Progenitor cell of endocrine pancreas (in vitro differentiated cells): ENCODE measurements around the gene RBM26. TPM values are rescaled to one million over a fixed set of nuclear protein-coding genes. Genes with fewer than 3 reads are reported as not detected.

ENCODE experiments used
- DNase-seq: peaks from one replicate; pipeline ENCODE4 v3.0.0; 2021; ENCODE audit warnings: low spot score; ENCODE audit not compliant: unreplicated experiment
- H3K27ac Mint-ChIP-seq: 2 replicates; pipeline ENCODE4 v1.8.0; 2021; ENCODE audit warnings: mild to moderate bottlenecking, moderate library complexity, mixed read lengths
- H3K27me3 Mint-ChIP-seq: 2 replicates; pipeline ENCODE4 v1.8.0; 2021; ENCODE audit warnings: mixed read lengths
- H3K36me3 Mint-ChIP-seq: 2 replicates; pipeline ENCODE4 v1.8.0; 2022; ENCODE audit warnings: mixed read lengths; ENCODE audit not compliant: insufficient read depth
- H3K4me1 Mint-ChIP-seq: 2 replicates; pipeline ENCODE4 v1.8.0; 2021; ENCODE audit warnings: low read depth, mixed read lengths
- H3K4me3 Mint-ChIP-seq: 2 replicates; pipeline ENCODE4 v1.8.0; 2021; ENCODE audit warnings: low read depth, mild to moderate bottlenecking, moderate library complexity, mixed read lengths
- H3K9me3 Mint-ChIP-seq: 2 replicates; pipeline ENCODE4 v1.8.0; 2021; ENCODE audit warnings: low read depth, mixed read lengths
- total RNA-seq: library from RNA; stranded (reverse); gene quantifications from 2 replicates; pipeline ENCODE4 v1.2.1, GENCODE V29; 2021
- TF ChIP-seq, protein P1 (sequence below): fragments of 200-600 bp; sonication (generic); IDR thresholded peaks from one replicate; pipeline ENCODE4 v1.5.0; 2021; ENCODE audit warnings: antibody characterized with exemption, mild to moderate bottlenecking; ENCODE audit not compliant: unreplicated experiment

RBM26 gene
- total RNA-seq, 1 donor from 2014 or later: 81.2 TPM

DNA sequence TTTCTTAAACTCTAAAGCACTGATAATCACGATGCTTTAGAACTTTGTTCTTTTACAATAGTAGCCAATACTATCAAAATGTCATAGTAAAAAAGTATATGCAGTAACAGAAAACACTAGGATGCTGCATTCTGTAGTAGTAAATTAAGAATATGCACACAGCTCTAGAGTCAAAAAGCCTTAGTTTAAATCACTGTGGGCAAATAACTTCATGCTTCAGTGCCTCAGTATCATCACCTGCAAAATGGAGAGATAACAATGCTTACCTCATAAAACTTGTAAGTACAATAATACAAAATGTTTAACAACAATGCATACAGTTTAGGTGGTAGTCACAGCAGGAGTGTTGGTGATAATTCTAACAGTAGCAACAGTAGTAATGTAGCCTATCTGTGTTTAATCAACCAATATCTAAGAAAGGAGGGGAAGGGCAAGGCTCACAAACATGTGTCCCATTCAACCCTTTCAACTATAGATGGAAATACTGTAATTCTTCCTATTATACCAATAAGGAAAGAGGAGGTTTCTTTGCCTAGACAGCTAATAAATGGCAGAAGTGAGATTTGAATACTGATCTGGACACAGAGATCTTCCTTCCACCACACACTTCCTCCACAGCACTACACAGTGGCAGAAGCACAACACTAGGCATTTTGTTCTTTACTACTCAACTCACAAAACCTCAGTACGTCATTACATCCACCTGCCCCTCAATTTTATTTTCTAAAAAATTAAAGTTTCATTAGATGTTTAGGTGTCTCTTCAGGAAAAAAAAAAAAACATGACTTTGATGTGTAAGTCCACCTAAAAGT is 4.6 kb downstream of the RBM26 start:
- TF ChIP-seq, protein P1, sequence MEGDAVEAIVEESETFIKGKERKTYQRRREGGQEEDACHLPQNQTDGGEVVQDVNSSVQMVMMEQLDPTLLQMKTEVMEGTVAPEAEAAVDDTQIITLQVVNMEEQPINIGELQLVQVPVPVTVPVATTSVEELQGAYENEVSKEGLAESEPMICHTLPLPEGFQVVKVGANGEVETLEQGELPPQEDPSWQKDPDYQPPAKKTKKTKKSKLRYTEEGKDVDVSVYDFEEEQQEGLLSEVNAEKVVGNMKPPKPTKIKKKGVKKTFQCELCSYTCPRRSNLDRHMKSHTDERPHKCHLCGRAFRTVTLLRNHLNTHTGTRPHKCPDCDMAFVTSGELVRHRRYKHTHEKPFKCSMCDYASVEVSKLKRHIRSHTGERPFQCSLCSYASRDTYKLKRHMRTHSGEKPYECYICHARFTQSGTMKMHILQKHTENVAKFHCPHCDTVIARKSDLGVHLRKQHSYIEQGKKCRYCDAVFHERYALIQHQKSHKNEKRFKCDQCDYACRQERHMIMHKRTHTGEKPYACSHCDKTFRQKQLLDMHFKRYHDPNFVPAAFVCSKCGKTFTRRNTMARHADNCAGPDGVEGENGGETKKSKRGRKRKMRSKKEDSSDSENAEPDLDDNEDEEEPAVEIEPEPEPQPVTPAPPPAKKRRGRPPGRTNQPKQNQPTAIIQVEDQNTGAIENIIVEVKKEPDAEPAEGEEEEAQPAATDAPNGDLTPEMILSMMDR: no peak
- H3K9me3 Mint-ChIP-seq: no peaks in the 10 kb centered on the region

DNA sequence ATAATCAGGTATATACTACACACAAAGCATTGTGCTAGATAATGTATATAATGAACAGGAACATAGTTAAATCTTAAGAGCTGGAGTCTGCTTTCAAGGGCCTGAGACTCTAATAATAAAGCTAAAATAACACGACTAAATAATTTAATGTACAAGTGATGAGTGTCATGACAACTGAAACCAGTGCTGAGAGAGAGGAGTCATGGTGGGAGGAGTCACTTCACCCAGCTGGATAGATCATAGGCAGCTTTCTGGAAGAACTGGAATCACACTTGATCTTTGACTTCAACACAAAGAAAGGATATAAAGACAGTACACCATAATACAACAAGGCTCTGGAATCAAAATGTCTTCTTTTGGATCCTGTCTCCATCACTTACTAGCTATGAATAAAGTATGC is 7.1 kb downstream of the RBM26 start:
- no peak for DNase-seq
- TF ChIP-seq, protein P1: no peak
- peaks cover 37% of the 10 kb centered on the region for H3K36me3 Mint-ChIP-seq
- H3K9me3 Mint-ChIP-seq: peaks cover 10% of the 10 kb centered on the region
- peaks cover 32% of the 10 kb centered on the region for H3K4me1 Mint-ChIP-seq
- H3K27ac Mint-ChIP-seq: peak overlapping the region; percentile 29
- no peak overlapping the region for H3K4me3 Mint-ChIP-seq
- no peaks in the 10 kb centered on the region for H3K27me3 Mint-ChIP-seq

More for the DNA sequence above, 4.6 kb downstream of the RBM26 start:
- H3K4me3 Mint-ChIP-seq: no peak overlapping the region
- no peak for DNase-seq
- H3K27ac Mint-ChIP-seq: peak overlapping the region; percentile 6
- H3K4me1 Mint-ChIP-seq: peaks cover 28% of the 10 kb centered on the region
- peaks cover 22% of the 10 kb centered on the region for H3K36me3 Mint-ChIP-seq
- H3K27me3 Mint-ChIP-seq: no peaks in the 10 kb centered on the region

DNA sequence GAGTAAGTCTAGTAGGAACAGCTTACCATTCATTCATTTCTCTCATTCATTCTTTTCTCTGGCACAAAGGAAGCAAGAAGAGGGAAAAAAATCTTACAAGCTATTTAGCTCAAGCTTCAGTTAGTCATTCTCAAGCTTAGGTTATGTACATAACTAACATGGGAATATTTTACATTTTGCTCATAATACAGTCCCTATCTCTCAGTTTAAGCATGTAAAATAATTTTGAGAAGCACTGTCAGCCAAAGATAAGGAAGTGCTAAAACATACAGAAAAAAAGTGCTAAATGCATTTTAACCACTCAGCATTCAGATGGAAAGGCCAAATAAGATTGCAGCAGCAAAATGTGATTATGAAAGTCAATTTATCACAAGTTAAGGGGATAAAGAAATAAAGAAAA is 7.9 kb downstream of the RBM26 start:
- DNase-seq: no peak
- peaks cover 37% of the 10 kb centered on the region for H3K36me3 Mint-ChIP-seq
- no peak overlapping the region for H3K4me3 Mint-ChIP-seq
- no peaks in the 10 kb centered on the region for H3K27me3 Mint-ChIP-seq
- TF ChIP-seq, protein P1: no peak
- H3K9me3 Mint-ChIP-seq: peaks cover 10% of the 10 kb centered on the region
- peaks cover 38% of the 10 kb centered on the region for H3K4me1 Mint-ChIP-seq
- peak overlapping the region; percentile 28 for H3K27ac Mint-ChIP-seq

DNA sequence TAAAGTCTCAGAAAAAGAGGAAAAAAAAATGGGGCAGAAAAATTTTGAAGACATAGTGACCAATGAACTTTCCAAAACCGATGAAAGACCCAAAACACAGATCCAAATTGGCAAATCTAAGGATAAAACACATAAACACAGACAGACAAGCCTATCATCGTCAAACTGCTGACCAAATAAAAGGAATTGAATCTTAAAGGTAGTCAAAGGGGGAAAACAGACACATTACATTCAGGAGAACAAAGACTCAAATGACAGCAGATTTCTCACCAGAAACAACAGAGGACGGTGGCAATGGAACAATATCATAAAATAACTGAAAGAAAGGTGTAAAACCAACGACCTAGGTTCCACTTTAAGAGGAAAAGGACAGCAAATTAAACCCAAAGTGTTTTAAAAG is 10.2 kb downstream of the RBM26 start:
- Mint-ChIP-seq H3K4me3 (no peak overlapping the region), H3K9me3 (peaks cover 10% of the 10 kb centered on the region), H3K27me3 (no peaks in the 10 kb centered on the region), H3K4me1 (peaks cover 28% of the 10 kb centered on the region), H3K36me3 (peaks cover 35% of the 10 kb centered on the region), H3K27ac (peak overlapping the region; percentile 21)
- no peak for DNase-seq
- TF ChIP-seq, protein P1: no peak

DNA sequence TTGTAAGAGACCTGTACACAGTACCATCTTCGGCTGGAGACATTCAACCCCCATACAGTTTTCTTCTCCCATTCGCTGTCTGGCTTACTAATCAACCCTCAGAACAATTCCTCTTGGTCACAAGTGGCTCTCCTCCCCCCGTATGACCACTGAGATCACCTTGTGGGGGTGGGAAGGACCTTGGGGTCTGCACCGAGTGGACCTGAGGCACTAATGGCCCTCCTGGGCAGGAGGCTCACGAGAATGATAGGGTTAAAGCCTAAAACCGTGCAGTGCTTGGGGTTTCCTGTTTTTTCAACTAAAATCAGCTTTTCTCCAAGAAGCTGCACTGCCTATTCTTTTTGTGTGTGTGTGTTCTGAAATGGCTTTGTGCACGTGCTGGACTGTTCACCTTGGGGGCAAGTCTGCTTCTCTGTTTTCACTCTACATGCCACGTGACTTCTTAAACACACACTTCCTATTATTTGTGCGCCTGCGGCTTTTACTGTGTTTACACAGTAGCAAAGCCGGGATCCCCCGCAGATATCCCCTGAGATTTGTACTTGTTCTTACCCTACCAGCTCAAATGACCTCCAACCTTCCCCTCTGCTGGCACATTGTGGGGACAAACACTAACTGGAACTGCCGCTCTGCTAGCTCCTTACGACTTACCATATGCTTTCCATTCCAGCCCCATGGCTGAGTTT is 12.3 kb downstream of the RBM26 start:
- H3K4me1 Mint-ChIP-seq: peaks cover 21% of the 10 kb centered on the region
- H3K36me3 Mint-ChIP-seq: peaks cover 33% of the 10 kb centered on the region
- no peak for DNase-seq
- no peaks in the 10 kb centered on the region for H3K27me3 Mint-ChIP-seq
- H3K9me3 Mint-ChIP-seq: peaks cover 13% of the 10 kb centered on the region
- H3K27ac Mint-ChIP-seq: peak overlapping the region; percentile 76
- TF ChIP-seq, protein P1: no peak
- H3K4me3 Mint-ChIP-seq: no peak overlapping the region
